A549 (cell line): ENCODE results near the gene LRFN4.

Source experiments
- CEBPB ChIP-seq, 2 experiments: fragments of >200 bp in 1 of 2; sonication (Bioruptor Twin) in 1 of 2; formaldehyde crosslinking in 1 of 2; IDR thresholded peaks; 2 replicates each; pipeline ENCODE4 v1.6.1; 2012 to 2016
- CTCF ChIP-seq: fragments of >200 bp; sonication (Bioruptor Twin); formaldehyde crosslinking; IDR thresholded peaks from 3 replicates; pipeline ENCODE4 v1.5.1; 2016
- MAFK ChIP-seq: fragments of 450-650 bp; IDR thresholded peaks from 2 replicates; pipeline ENCODE4 v1.6.1; 2014; ENCODE audit not compliant: partially characterized antibody
- MYC ChIP-seq: IDR thresholded peaks from 2 replicates; pipeline ENCODE4 v1.6.1; 2012; ENCODE audit warnings: mild to moderate bottlenecking, inconsistent platforms, low read length, improper control_type of control experiment, borderline replicate concordance
- POLR2A ChIP-seq: IDR thresholded peaks from 2 replicates; pipeline ENCODE4 v1.6.1; 2012; ENCODE audit warnings: mild to moderate bottlenecking, low read length
- POLR2AphosphoS2 ChIP-seq: conservative IDR thresholded peaks from 2 replicates; pipeline ENCODE4 v1.6.1; 2012; ENCODE audit warnings: low read length, improper control_type of control experiment, inconsistent platforms
- RCOR1 ChIP-seq: fragments of 150-350 bp; IDR thresholded peaks from 2 replicates; pipeline ENCODE4 v1.6.1; 2014; ENCODE audit warnings: antibody characterized with exemption, low read length, low read depth
- ZNF302 ChIP-seq: fragments of 250-450 bp; sonication (Bioruptor Pico); IDR thresholded peaks from 2 replicates; pipeline ENCODE4 v1.9.0; 2021; ENCODE audit warnings: inconsistent platforms, mild to moderate bottlenecking, moderate library complexity

GRCh38 chr11:66877588-66878385 is 20.9 kb downstream of the LRFN4 start:
- TF ChIP-seq MAFK = no peak
- no peak for TF ChIP-seq POLR2A
- TF ChIP-seq CTCF = no peak
- TF ChIP-seq CEBPB (IDR thresholded peaks at IDR 0.05) = peak in 1 of 2 experiments; percentile 37; a peak in 1 of 4 replicates
- no peak for TF ChIP-seq POLR2AphosphoS2
- TF ChIP-seq RCOR1 = no peak
- TF ChIP-seq ZNF302 (CRISPR knock-in tag) = no peak
- no peak for TF ChIP-seq MYC
